Activated CD4-positive, CD25-positive, alpha-beta regulatory T cell treated with anti-CD3 and anti-CD28 coated beads, Interleukin-2, amount 50 U/mL, for 72 hours (primary cell): ENCODE results near the gene NOTCH1.

ENCODE experiments used
- DNase-seq: peaks from one replicate; pipeline ENCODE4 v3.0.0; 2021

NOTCH1 gene

DNA sequence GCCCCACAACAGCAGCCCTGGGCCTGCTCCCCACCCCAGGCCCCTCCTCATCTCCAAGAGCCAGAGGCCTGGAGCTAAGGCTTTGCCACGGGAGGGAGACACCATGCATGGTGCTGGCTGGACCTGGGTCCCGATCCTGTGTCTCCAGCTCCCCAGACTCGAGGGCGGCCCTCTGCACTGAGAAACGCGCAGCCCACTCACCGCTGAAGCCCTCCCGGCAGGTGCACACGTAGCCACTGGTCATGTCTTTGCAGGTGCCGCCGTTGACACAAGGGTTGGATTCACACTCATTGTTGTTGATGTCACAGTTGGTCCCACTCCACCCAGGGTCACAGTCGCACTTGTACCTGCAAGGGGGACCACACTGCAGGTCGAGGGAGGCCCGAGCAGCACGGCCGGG is 32.7 kb downstream of the NOTCH1 start:
- DNase-seq = no peak

GRCh38 chr9:136512651-136513071 is 33.2 kb downstream of the NOTCH1 start:
- DNase-seq = no peak

GRCh38 chr9:136511670-136512592 is 33.9 kb downstream of the NOTCH1 start:
- DNase-seq = no peak

DNA sequence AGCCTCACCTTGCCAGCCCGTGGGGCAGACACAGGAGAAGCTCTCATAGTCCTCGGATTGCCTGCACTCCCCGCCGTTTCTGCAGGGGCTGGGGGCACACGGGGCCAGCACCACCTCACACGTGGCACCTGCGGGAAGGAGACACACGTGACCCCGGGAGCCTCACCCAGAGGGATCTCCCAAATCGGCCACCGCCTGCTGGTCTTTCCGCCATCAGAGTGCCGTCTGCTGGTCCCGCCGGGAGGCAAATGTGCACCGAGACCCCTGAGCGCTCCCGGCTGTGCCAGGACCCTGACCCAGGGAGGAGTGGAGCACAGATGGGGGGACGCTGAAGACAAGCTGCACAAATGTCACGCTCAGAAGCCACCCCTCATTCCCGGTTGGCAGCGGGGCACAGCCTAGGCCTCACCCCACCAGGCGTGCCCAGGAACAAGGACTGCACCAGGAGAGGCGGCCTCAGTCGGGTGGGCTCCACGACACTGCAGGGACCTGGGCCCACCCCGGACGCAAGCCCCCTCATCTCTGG is 34.6 kb downstream of the NOTCH1 start:
- DNase-seq = no peak

DNA sequence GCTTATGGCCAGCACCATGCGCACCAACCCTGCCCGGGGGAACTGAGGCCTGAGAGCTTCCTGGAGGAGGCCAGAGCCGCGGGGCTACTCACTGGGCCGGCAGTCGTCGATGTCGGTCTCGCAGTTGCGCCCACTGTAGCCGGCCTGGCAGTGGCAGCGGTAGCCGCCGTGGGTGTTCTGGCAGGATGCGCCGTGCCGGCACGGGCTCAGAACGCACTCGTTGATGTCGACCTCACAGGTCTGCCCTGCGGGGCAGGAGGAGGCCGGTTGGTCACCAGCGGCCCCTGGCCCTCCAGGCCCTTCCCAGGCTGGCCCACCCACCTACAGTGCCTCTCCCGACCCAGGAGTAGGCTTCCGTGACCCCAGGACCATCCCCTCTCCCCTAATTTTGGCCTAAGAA is 35.3 kb downstream of the NOTCH1 start:
- DNase-seq = no peak

GRCh38 chr9:136509549-136509948 is 36.3 kb downstream of the NOTCH1 start:
- DNase-seq = no peak

DNA sequence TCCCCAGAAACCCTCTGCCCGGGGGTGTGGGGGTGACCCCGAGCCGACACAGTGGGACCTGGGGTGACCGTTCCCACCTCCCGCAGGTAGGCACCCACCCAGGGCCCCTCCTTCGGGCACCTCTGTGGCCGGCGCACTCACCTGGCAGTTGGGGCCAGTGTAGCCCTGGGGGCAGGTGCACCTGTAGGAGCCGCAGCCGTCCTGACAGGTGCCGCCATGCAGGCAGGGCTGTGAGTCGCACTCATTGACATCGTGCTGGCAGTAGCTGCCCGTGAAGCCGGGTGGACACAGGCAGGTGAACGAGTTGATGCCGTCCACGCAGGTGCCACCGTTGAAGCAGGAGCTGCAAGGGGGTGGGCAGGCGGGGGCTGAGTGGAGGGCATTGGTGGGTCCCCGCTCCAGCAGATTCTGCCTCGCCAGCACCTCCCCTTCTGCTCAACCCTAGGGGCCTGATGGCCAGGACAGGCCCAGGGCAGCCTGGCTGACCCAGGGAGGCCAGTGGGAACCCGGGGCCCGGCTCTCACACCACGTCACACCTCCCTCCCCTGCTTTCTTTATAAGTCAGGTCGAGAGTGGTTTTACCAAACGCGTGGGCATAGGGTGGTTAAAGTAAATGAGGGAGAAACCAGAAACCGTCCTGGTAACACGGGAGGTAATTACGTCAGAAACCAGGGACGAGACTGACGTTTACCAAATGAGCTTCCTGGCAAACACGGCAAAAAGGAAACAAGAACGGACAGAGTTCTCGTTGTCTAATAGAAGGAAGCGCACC is 36.9 kb downstream of the NOTCH1 start:
- no peak for DNase-seq

DNA sequence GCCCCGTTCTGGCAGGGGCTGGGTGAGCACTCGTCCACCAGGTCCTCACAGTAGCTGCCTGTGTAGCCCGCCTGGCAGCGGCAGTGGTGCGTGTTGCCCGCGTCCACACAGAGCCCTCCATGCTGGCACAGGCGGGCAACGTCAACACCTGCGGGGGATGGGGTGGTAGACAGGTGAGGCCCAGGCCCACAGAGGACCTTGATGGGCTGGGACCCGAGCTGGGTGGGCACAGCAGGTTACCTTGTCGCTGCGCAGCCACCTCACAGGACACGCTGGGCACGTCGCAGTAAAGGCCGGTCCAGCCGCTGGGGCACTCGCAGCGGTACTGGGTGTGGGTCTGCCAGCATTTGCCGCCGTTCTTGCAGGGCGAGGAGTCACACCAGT is 37.9 kb downstream of the NOTCH1 start:
- no peak for DNase-seq

DNA sequence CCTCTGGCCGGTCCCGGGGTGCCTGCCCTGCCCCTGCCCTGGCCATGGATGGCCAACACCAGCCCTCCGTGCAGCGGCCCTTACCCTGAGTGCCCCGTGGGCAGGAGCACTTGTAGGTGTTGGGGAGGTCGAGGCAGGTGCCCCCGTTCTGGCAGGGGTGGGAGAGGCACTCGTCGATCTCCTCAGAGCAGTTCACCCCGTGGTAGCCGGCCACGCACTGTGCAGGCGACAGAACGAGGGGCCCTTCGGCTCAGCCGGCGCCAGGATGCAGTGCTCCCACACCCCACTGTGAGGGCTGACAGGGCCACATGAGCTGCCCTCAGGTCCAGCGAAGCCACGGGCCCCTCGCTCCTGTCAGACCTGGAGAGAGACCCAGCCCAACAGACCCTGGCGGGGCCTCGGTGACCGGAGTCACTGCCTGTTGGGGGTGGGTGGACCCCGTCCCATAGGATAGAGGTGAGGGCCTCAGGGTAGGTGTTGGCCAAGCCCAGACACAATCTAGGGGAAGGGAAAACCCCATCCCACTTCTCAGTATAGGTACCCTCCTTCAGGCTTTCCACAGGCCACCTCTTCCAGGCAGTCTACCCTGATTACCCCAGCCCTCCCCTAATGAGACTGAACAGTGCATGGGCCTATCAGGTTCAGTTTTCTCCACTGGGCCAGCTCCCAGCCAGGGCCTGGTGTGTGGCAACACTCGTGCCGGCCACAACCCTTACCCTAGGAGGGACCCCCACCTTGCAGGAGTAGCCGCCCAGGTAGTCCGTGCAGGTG is 38.4 kb downstream of the NOTCH1 start:
- DNase-seq = no peak

GRCh38 chr9:136506425-136506824 is 39.4 kb downstream of the NOTCH1 start:
- no peak for DNase-seq

DNA sequence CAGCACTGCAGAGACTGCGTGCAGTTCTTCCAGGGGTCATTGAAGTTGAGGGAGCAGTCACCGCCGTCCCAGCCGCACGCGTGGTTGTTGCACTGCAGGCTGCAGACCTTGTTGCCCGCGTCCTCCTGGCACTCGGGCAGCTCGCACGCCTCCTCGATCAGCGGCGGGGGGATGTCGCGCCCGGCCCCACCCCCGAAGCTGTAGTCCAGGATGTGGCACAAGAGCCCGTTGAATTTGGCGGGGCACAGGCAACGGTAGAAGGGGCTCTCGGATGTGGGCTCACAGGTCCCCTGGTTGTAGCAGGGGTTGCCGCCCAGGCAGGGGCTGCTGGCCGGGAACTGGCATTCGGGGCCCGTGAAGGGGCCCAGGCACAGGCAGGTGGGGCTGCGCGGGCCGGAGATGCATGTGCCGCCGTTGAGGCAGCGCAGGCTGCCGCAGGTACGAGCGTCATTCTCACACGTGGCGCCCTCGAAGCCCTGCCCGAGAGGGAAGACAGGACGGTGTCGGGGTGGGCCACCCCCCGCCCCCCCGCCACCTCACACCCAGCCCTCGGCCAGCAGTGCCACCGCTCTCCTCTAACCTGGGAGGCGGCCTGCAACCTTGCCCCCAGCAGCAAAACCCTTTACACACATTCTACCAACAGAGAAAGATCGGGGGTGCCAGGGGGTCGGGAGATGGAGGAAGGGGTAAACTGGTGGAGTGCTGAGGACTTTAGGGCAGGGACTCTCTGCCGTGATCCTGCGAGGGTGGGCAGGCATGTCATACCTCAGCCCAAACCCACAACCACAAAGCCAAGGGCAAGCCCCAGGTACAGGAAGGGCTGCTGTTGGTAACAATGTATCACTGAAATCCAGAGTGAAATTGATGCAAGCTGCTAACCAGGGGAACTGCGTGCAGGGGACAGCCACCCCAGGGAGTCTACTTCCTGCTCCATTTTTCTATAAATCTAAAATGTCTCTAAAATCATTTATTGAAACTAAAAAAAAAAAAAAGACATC is 40.1 kb downstream of the NOTCH1 start:
- no peak for DNase-seq

- DNase-seq = no peak
These were observed 41.1 kb downstream of the NOTCH1 start for GRCh38 chr9:136504512-136505348.

GRCh38 chr9:136502940-136503550 is 42.8 kb downstream of the NOTCH1 start:
- no peak for DNase-seq

- DNase-seq = no peak
These were observed 43.7 kb downstream of the NOTCH1 start for GRCh38 chr9:136502196-136502595.

DNA sequence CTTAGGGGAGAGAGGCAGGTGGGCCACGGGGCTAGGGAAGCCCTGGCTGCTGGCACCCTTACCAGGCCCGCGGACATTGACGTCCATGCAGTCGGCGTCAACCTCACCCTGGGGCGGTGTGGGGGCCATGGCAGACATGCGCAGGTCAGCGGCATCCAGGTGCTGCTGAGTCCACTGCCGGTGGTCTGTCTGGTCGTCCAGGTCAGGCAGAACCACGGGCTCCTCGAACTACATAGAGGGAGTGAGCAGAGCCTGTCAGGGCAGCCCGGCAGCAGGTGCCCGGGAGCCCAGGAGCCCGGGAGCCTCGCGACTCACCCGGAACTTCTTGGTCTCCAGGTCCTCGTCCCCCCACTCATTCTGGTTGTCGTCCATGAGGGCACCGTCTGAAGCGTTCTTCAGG is 44.2 kb downstream of the NOTCH1 start:
- no peak for DNase-seq

- DNase-seq = no peak
These were observed 45.6 kb downstream of the NOTCH1 start for GRCh38 chr9:136499935-136500910.

DNA sequence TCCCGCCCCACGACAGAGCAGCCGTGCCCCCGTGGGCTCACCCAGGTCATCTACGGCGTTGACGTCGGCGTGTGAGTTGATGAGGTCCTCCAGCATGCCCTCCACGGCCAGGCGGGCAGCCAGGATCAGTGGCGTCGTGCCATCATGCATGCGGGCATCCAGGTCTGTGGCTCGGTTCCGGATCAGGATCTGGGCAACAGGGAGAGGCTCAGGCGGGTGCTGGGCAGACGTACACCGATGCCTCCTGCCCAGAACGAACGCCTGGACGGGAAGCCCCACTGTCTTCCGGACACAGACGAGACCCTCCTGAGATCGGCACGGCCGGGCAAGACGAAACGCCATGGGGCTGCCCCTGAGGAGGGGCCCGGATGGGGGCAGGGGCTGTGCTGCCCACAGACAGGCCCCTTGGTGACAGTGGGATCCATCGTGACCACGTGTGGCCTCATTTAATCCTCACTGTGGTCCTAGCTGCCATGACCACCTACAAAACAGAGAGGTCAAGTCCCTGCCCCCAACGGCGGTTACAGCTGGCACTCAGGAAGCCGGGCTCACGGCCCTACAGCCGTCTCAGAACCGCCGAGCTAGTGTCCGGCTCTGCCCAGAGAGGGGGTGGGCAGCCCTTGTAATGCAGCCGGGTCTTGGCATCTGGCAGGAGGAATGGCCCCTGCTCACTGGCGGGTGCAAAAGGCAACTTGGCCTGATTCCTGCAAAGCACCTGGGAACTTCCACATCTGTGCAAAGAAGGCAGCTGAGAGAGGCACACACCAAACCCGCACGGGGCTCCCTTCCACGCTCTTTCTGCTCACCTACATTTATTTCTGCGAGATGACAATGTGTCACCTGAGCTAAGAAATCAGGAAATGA is 46.5 kb downstream of the NOTCH1 start:
- no peak for DNase-seq
